Posterior vena cava (tissue), 2 donors: ENCODE measurements around the gene MYO7A. TPM values are rescaled to one million over a fixed set of nuclear protein-coding genes. Genes with fewer than 3 reads are reported as not detected.

Source experiments
- DNase-seq: peaks from one replicate; pipeline ENCODE4 v3.0.0-alpha.2; 2020; ENCODE audit warnings: low spot score
- intact Hi-C, 2 donors: fragments of 100-400 bp; cut with DNase I; formaldehyde crosslinking; loops; one replicate each; pipeline versions ENCODE4 v1.14.1 to v1.14.2; 2022 to 2023
- total RNA-seq, 2 donors: library from RNA; stranded (reverse); fragmentation: NEBNext Ultra II Directional; extraction: Animal tissue kit (Norgen Biotek cat#: 25700); gene quantifications; one replicate each; pipeline ENCODE4 v1.2.1, GENCODE V29; 2021
- donor health status: DM: yes; HTN: yes; CAD: no.
- donor health status: DM: yes; HTN: yes; CAD: no.

Gene MYO7A
- total RNA-seq, 2 donors from 2014 or later, result 12.2 to 17.3 TPM

GRCh38 chr11:77173494-77173893, 45.4 kb downstream of the MYO7A start:
- DNase-seq, result no peak
- intact Hi-C loops, result no loop called here

- intact Hi-C loops, result no loop called here
- DNase-seq, result no peak
These were observed 46.5 kb downstream of the MYO7A start for GRCh38 chr11:77174559-77174958.

- no peak for DNase-seq
- intact Hi-C loops, result no loop called here
These were observed 47.2 kb downstream of the MYO7A start for GRCh38 chr11:77175021-77175842.

- intact Hi-C loops, result no loop called here
- DNase-seq, result peak; percentile 87
These were observed 48.0 kb downstream of the MYO7A start for GRCh38 chr11:77175869-77176539.

GRCh38 chr11:77176996-77177395, 49.0 kb downstream of the MYO7A start:
- intact Hi-C loops, result no loop called here
- DNase-seq, result no peak

GRCh38 chr11:77178150-77178549, 50.1 kb downstream of the MYO7A start:
- intact Hi-C loops, result no loop called here

GRCh38 chr11:77179048-77179447, 51.0 kb downstream of the MYO7A start:
- DNase-seq, result no peak
- intact Hi-C loops, result no loop called here

More at GRCh38 chr11:77178150-77178549, 50.1 kb downstream of the MYO7A start:
- no peak for DNase-seq

- no peak for DNase-seq
- intact Hi-C loops, result loop anchor here in 1 of 2 donors (10.0 kb wide), 1 partner anchor 135 kb away; no protein-coding TSS in a partner anchor
These were observed 51.6 kb downstream of the MYO7A start for GRCh38 chr11:77179681-77180080.

- intact Hi-C loops, result loop anchor here in 1 of 2 donors (10.0 kb wide), 1 partner anchor 136 kb away; no protein-coding TSS in a partner anchor
- no peak for DNase-seq
These were observed 52.3 kb downstream of the MYO7A start for GRCh38 chr11:77180346-77180745.

- intact Hi-C loops, result loop anchor here in 1 of 2 donors (10.0 kb wide), 1 partner anchor 136 kb away; no protein-coding TSS in a partner anchor
- DNase-seq, result no peak
These were observed 53.2 kb downstream of the MYO7A start for GRCh38 chr11:77181226-77181625.

- no peak for DNase-seq
- intact Hi-C loops, result loop anchor here in 1 of 2 donors (10.0 kb wide), 1 partner anchor 137 kb away; no protein-coding TSS in a partner anchor
These were observed 53.9 kb downstream of the MYO7A start for GRCh38 chr11:77181799-77182541.

GRCh38 chr11:77182542-77183430, 54.7 kb downstream of the MYO7A start:
- intact Hi-C loops, result loop anchor here in 1 of 2 donors (10.0 kb wide), 1 partner anchor 138 kb away; no protein-coding TSS in a partner anchor

GRCh38 chr11:77183431-77183984, 55.5 kb downstream of the MYO7A start:
- intact Hi-C loops, result loop anchor here in 1 of 2 donors (10.0 kb wide), 1 partner anchor 139 kb away; no protein-coding TSS in a partner anchor
- no peak for DNase-seq

More at GRCh38 chr11:77182542-77183430, 54.7 kb downstream of the MYO7A start:
- no peak for DNase-seq

GRCh38 chr11:77184136-77184860, 56.3 kb downstream of the MYO7A start:
- no peak for DNase-seq
- intact Hi-C loops, result loop anchor here in 1 of 2 donors (10.0 kb wide), 1 partner anchor 139 kb away; no protein-coding TSS in a partner anchor

- intact Hi-C loops, result loop anchor here in 1 of 2 donors (5.0 to 10.0 kb wide), 2 partner anchors 59 to 142 kb away; partner anchors contain the start of gene MYO7A
- DNase-seq, result no peak
These were observed 58.3 kb downstream of the MYO7A start for GRCh38 chr11:77186302-77186701.

- intact Hi-C loops, result loop anchor here in 1 of 2 donors (5.0 to 10.0 kb wide), 2 partner anchors 60 to 142 kb away; partner anchors contain the start of gene MYO7A
These were observed 59.2 kb downstream of the MYO7A start for GRCh38 chr11:77187111-77187750.

More at GRCh38 chr11:77187111-77187750, 59.2 kb downstream of the MYO7A start:
- no peak for DNase-seq
